SW480 (cell line): ENCODE data around the gene TTC9C.
"Not testable (repeated sequence)": the region's sequence is repeated elsewhere in the genome, so short reads cannot be mapped to it uniquely, and the experiment has no call there.

Source experiments
- DNase-seq: peaks from one replicate; pipeline ENCODE4 v3.0.0-alpha.2; 2016; ENCODE audit warnings: low spot score

TTC9C gene

DNA sequence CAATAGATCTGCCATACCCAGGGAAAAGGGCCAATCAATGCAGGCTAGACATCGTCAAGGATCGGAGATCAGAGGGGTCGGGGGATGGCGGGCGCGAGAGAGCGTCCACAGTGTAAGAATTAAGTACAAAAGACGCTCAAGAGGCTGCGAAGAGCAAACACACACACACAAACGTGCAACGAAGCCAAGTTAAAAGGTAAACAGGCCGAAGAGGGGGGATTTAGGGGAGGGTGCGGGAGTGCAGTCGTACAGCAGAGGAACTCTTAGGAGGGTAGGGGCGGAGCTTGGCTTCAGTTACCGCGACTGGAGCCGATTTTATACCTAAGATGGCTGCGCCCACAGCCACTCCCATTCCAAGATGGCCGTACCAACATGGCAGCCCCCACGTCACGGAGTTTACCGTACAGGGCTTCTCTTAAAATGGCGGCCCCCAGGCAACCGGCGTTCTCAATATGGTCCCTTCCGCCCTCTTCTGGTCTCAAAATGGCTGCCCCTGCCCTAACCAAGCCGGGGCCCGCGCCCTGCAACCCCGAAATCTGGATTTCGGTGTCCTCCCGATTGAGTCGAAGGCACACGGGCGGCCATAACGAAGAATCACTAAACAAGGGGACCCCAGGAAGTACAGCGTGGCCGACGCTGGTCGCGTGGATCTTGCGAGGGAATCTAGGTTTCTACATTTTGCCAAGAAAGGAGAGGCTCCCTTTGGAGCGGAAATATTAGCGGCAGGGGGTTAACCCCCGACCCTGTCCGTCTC is 18.9 kb upstream of the TTC9C start:
- peak; percentile 98 for DNase-seq

DNA sequence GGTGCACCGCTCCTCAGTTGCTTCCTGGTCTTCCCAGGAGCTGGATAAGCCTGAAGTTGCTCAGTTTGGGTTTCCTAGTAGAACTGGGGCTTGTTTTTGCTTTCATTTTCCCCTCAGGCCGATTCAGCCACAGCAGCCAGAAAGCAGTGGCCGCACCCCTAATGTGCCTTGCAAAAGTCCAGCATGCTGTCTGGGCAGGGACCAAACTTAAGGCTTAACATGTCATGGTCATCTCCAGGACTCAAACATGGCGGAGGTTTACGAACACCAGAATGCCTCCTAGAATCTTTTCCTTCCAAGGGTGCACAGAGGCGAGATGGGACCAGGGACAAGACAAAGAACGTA is 18.3 kb upstream of the TTC9C start:
- no peak for DNase-seq

- no peak for DNase-seq
Observed at GRCh38 chr11:62712276-62712812, 15.9 kb upstream of the TTC9C start.

GRCh38 chr11:62712861-62713260 is 15.4 kb upstream of the TTC9C start:
- DNase-seq, result no peak

GRCh38 chr11:62713343-62713742 is 14.9 kb upstream of the TTC9C start:
- DNase-seq, result peak; percentile 41

- no peak for DNase-seq
Observed at GRCh38 chr11:62715150-62716130, 12.8 kb upstream of the TTC9C start.

DNA sequence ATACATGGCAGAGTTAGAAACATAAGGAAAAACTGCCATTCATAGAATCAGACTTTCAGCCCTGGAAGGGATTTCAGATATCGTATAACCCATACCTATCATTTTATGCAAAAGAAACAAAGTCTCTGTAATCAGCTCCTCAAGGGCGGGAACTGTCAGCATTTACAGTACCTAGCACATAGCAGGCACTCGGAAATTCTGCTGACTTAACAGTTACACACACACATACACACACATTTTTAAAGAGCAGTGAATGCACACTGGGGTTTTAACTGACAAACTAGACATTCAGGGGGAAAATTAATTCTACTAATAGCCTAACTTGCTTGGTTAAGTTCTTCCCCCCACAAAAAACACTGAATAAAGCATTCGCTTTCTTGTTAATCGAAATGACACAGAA is 12.1 kb upstream of the TTC9C start:
- no peak for DNase-seq

DNA sequence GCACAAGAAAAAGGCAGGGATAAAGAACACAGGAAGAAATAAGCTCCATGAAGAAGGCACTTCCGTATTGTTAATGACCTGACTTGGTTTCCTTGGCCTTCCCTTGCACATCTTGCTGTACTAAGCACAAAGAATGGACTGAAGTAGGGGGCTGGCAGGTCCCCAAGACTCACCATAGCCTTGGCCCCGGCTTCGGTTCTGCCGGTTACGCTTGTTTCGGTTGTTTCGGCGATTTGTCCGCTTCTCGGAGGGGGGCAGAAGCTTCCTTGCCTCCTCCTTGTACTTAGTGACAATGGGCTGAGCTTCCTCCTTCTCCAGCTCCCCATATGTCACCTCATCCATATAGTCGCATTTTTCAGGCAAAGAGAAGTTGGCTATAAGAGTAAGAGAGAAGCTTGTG is 11.5 kb upstream of the TTC9C start:
- no peak for DNase-seq

DNA sequence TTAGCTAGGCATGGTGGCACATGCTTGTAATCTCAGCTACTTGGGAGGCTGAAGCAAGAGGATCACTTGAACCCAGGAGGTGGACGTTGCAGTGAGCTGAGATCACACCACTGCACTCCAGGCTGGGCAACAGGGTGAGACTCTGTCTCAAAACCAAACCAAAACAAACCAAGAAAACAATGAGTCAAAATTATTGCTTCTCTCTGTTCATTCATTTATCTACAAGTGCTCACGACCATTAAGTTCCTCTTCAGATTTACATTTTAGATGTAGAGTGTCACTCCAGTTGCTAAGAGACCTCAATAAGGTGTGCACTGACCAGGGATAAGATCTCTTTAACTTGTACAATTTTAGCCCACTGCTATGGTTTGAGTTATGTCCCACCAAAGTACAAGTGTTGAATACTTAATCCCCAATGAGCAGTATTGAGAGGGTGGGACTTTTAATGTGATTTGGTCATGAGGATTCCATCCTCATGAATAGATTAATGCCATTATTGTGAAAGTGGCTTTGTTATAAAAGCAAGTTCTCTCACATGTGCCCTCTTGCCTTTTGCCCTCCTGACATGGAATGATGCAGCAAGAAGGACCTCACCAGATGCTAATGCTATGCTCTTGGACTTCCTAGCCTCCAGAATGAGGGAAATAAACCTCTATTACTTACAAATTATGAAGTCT is 8.8 kb upstream of the TTC9C start:
- no peak for DNase-seq

DNA sequence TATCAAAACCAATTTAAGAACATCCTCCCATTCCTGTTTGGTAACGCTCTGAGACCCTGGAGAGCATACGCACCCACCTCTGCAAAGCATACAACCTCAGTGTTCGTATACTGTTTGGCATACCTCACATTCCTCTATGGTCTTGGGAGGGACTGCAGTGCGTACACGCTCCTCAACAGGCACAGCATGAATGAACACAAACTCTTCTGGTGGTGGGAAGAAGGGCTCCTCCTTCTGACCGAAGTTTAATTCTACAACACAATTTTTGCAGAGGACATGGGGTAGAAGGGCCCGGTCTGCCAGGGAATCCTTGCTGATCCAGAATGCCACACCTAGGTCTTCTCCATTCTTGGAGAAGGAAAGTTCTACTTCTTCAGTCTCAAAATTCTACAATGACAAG is 6.3 kb upstream of the TTC9C start:
- DNase-seq, result no peak

- no peak for DNase-seq
Observed at GRCh38 chr11:62724171-62724570, 4.1 kb upstream of the TTC9C start.

DNA sequence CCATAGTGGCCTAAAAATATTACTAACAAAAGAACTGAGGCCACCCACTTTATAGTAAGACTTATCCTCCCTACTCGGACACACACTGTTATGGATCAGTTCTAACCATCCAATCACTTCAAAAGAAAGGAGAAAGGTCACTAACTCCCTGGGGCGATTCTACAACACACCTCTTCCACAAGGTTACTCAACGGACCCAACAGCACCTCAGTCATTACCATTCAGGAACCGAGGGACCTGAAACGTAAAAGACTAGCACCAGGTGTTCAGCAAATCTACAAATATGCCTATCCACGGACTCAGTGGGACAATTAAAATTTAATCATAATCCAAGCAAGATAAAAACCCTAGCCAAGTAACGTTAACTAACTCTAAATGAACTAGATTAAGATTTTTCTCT is 2.6 kb upstream of the TTC9C start:
- no peak for DNase-seq

- DNase-seq, result no peak
Observed at GRCh38 chr11:62726156-62726914, 2.0 kb upstream of the TTC9C start.

- no peak for DNase-seq
Observed at GRCh38 chr11:62726915-62727164, 1.4 kb upstream of the TTC9C start.

DNA sequence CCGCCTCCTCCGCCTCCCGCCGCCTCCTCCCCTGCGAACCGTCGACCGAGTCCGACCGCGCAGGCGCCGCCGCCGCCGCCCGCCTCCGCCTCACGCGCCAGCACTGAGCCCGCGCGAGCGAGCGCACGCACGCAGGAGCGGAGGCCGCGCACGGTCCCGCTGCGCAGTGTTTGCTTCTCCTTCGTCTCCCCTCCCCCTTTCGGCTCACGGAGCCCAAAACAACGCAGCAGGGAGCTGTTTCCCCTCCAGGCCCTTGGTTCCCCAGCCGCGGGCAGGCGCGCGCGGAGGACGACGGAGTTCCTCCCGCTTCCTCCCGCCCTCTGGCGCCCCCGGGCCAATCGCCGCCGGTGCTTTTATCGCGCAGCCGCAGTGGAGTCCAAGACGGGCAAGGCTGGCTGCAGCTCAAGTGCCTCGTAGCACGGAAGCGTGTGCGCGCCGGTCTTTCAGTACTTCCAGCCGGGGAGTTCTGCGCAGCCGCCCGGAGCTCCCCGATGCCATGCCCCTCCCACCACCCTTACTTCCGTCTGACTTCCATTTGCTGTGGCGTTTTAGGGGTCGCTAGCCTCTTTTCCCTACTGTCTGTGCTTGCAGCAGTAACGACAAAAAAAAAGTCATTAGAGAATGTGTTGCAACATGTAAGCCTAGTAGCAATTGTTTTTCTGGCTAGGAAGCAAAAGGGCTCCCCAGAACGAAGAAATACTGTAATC is 968 bp upstream of the TTC9C start, which contains the start of gene HNRNPUL2:
Gene HNRNPUL2, minus strand, starts transcription at position 293 of the 707 bp plus-strand sequence. CDS start 301 bp downstream, outside the sequence.
- DNase-seq, result peak; percentile 99

- DNase-seq, result peak; percentile 98
Observed at GRCh38 chr11:62727872-62728170, 465 bp upstream of the TTC9C start.

DNA sequence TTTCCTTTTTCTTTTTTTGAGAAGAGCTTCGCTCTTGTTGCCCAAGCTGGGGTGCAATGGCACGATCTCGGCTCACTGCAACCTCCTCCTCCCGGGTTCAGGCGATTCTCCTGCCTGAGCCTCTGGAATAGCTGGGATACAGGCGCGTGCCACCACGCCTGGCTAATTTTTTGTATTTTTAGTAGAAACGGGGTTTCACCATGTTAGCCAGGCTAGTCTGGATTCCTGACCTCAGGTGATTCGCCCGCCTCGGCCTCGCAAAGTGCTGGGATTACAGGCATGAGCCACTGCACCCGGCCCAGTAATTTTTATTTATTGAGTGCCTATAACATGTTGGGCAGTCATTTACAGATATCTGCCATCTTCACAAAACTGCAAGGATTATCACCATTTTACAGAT is 1.8 kb downstream of the TTC9C start:
- not testable (repeated sequence) for DNase-seq

DNA sequence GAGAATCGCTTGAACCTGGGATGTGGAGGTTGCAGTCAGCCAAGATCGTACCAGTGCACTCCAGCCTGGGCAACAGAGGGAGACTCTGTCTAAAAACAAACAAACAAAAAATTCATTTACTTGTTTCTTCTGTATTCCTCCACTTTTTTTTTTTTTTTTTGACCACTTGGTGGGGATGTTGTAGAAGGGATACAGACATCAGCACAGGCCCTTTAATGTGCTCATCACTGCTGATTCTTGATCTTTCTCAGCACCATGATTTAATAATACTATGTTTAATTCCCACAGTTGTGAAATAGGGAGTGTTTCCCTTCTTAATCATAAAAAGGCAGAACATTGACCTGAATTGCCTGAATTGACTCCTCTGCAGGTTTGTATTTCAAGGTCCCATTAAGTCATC is 4.5 kb downstream of the TTC9C start:
- no peak for DNase-seq

- DNase-seq, result no peak
Observed at GRCh38 chr11:62737196-62737595, 8.9 kb downstream of the TTC9C start.

DNA sequence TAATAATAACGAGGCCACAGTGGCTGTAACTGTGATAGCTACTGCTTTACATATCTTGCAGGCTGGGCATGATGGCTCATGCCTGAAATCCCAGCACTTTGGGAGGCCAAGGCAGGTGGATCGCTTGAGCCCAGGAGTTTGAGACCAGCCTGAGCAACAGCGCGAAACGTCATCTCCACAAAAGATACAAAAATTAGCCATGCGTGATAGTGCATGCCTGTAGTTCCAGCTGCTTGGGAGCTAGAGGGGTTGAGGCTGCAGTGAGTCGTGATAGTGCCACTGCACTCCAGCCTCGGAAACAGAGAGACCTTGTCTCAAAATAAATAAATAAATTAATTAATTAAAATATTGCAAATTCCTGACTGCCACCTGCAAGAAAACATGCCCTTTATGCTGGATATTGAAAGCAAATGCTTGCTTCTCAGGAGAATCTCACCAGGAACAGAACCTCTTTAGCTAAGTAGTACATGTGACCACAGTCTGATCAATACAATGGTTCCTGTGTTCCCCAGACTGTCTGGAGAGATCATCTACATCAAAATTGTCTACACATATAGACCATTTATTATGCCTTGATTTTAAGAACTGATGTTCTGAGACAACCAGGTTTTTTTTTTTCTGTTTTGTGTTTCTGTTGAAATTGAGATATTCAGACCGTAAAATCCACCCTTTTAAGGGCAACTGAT is 19.3 kb downstream of the TTC9C start:
- no peak for DNase-seq

GRCh38 chr11:62749931-62750330 is 21.6 kb downstream of the TTC9C start:
- DNase-seq, result not testable (repeated sequence)
